ENCODE measurements around the gene TSPAN15.
A peak's percentile ranks its signal among the peaks of the same experiment; 100 is the strongest.

Gene TSPAN15

GRCh38 chr10:69408318-69409175 lies 42.7 kb upstream of the TSPAN15 start:
- no peaks in the 10 kb centered on the region for H3K36me3 ChIP-seq (ENCODE audit: control insufficient read depth, insufficient read depth, low read length)
- peak; percentile 61 for TF ChIP-seq CTCF (IDR thresholded peaks at IDR 0.05)
- H2AFZ ChIP-seq, result peak overlapping the region; percentile 87
- peaks cover 6% of the 10 kb centered on the region for H3K4me1 ChIP-seq
- H3K27ac ChIP-seq, result peak overlapping the region; percentile 56
- H3K27me3 ChIP-seq (ENCODE audit: control insufficient read depth, insufficient read depth, low read length), result no peaks in the 10 kb centered on the region
- peak overlapping the region; percentile 71 for H3K4me2 ChIP-seq (ENCODE audit: low read length)
- no peaks in the 10 kb centered on the region for H3K79me2 ChIP-seq
- no peak overlapping the region for H3K9ac ChIP-seq
- H3K4me3 ChIP-seq (ENCODE audit: low read depth, low read length), result peak overlapping the region; percentile 44
- H3K9me3 ChIP-seq (ENCODE audit: control insufficient read depth, low read length), result no peaks in the 10 kb centered on the region

GRCh38 chr10:69409176-69409495 lies 42.1 kb upstream of the TSPAN15 start:
- Histone ChIP-seq H3K9me3 (ENCODE audit: control insufficient read depth, low read length) (no peaks in the 10 kb centered on the region), H3K9ac (no peak overlapping the region), H3K27me3 (ENCODE audit: control insufficient read depth, insufficient read depth, low read length) (no peaks in the 10 kb centered on the region), H3K27ac (peak overlapping the region; percentile 56), H3K4me2 (ENCODE audit: low read length) (peak overlapping the region; percentile 71), H3K36me3 (ENCODE audit: control insufficient read depth, insufficient read depth, low read length) (no peaks in the 10 kb centered on the region), H2AFZ (peak overlapping the region; percentile 87), H3K4me3 (ENCODE audit: low read depth, low read length) (peak overlapping the region; percentile 44), H3K4me1 (peaks cover 2% of the 10 kb centered on the region), H3K79me2 (no peaks in the 10 kb centered on the region)
- TF ChIP-seq CTCF (IDR thresholded peaks at IDR 0.05), result no peak

- Histone ChIP-seq H3K27me3 (ENCODE audit: control insufficient read depth, insufficient read depth, low read length) (no peaks in the 10 kb centered on the region), H3K9ac (no peak overlapping the region), H3K9me3 (ENCODE audit: control insufficient read depth, low read length) (no peaks in the 10 kb centered on the region), H3K79me2 (no peaks in the 10 kb centered on the region), H3K27ac (no peak overlapping the region), H3K4me3 (ENCODE audit: low read depth, low read length) (no peak overlapping the region), H3K4me1 (no peaks in the 10 kb centered on the region), H3K36me3 (ENCODE audit: control insufficient read depth, insufficient read depth, low read length) (no peaks in the 10 kb centered on the region), H3K4me2 (ENCODE audit: low read length) (no peak overlapping the region), H2AFZ (no peak overlapping the region)
- TF ChIP-seq CTCF (IDR thresholded peaks at IDR 0.05), result no peak
These were observed 41.3 kb upstream of the TSPAN15 start for GRCh38 chr10:69409968-69410367.

GRCh38 chr10:69410487-69410886 lies 40.8 kb upstream of the TSPAN15 start:
- no peaks in the 10 kb centered on the region for H3K27me3 ChIP-seq (ENCODE audit: control insufficient read depth, insufficient read depth, low read length)
- H2AFZ ChIP-seq, result no peak overlapping the region
- H3K4me2 ChIP-seq (ENCODE audit: low read length), result no peak overlapping the region
- H3K9me3 ChIP-seq (ENCODE audit: control insufficient read depth, low read length), result no peaks in the 10 kb centered on the region
- H3K9ac ChIP-seq, result no peak overlapping the region
- no peaks in the 10 kb centered on the region for H3K79me2 ChIP-seq
- no peak overlapping the region for H3K27ac ChIP-seq
- no peak for TF ChIP-seq CTCF (IDR thresholded peaks at IDR 0.05)
- no peak overlapping the region for H3K4me3 ChIP-seq (ENCODE audit: low read depth, low read length)
- H3K4me1 ChIP-seq, result no peaks in the 10 kb centered on the region
- no peaks in the 10 kb centered on the region for H3K36me3 ChIP-seq (ENCODE audit: control insufficient read depth, insufficient read depth, low read length)

- Histone ChIP-seq H3K27me3 (ENCODE audit: control insufficient read depth, insufficient read depth, low read length) (no peaks in the 10 kb centered on the region), H3K9me3 (ENCODE audit: control insufficient read depth, low read length) (no peaks in the 10 kb centered on the region), H3K9ac (no peak overlapping the region), H2AFZ (no peak overlapping the region), H3K4me1 (no peaks in the 10 kb centered on the region), H3K4me2 (ENCODE audit: low read length) (no peak overlapping the region), H3K36me3 (ENCODE audit: control insufficient read depth, insufficient read depth, low read length) (no peaks in the 10 kb centered on the region), H3K79me2 (no peaks in the 10 kb centered on the region), H3K4me3 (ENCODE audit: low read depth, low read length) (no peak overlapping the region), H3K27ac (no peak overlapping the region)
- no peak for TF ChIP-seq CTCF (IDR thresholded peaks at IDR 0.05)
These were observed 39.8 kb upstream of the TSPAN15 start for GRCh38 chr10:69411476-69411875.

Data from parathyroid adenoma (tissue), 2 donors.